Measurements from ENCODE around the gene ABHD11. TPM values are rescaled to one million over a fixed set of nuclear protein-coding genes. Genes with fewer than 3 reads are reported as not detected.
A peak's percentile ranks its signal among the peaks of the same experiment; 100 is the strongest.
"Not testable (repeated sequence)": the region's sequence is repeated elsewhere in the genome, so short reads cannot be mapped to it uniquely, and the experiment has no call there.

The ABHD11 gene, protein sequence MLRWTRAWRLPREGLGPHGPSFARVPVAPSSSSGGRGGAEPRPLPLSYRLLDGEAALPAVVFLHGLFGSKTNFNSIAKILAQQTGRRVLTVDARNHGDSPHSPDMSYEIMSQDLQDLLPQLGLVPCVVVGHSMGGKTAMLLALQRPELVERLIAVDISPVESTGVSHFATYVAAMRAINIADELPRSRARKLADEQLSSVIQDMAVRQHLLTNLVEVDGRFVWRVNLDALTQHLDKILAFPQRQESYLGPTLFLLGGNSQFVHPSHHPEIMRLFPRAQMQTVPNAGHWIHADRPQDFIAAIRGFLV
- total RNA-seq: 33.9 to 40.7 TPM (median 35.2 TPM) in 3 replicates

- no peak for TF ChIP-seq CTCF (IDR thresholded peaks at IDR 0.05; ENCODE audit: unreplicated experiment)
- Mint-ChIP-seq H3K36me3 (peaks cover 2% of the 10 kb centered on the region), H3K4me3 (peak within 1 kb of the TSS; percentile 85), H3K9me3 (no peaks in the 10 kb centered on the region), H3K27me3 (ENCODE audit: low read depth) (peaks cover 20% of the 10 kb centered on the region), H3K27ac (peak within 1 kb of the TSS; percentile 97), H3K4me1 (peaks cover 35% of the 10 kb centered on the region)
- peak; percentile 96 to 99 for DNase-seq (ENCODE audit: low spot score in 2 of 2, unreplicated experiment in 2 of 2)
Observed at GRCh38 chr7:73738612-73739386, at the start of gene ABHD11. Gene ABHD11, minus strand, starts transcription at chr7:73738802. Its CDS starts 32 bp downstream, at chr7:73738770.

DNA sequence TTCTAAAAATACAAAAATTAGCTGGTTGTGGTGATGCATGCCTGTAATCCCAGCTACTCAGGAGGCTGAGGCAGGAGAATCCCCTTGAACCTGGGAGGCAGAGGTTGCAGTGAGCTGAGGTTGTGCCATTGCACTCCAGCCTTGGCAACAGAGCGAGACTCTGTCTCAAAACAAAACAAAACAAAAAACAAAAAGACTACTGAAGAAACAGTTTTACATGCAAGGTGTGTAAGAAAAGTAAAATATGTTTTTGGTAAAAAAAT is 49.1 kb upstream of the ABHD11 start:
- H3K9me3 Mint-ChIP-seq: peaks cover 13% of the 10 kb centered on the region
- H3K4me1 Mint-ChIP-seq; DNase-seq (ENCODE audit: low spot score in 2 of 2, unreplicated experiment in 2 of 2); H3K27ac Mint-ChIP-seq; H3K36me3 Mint-ChIP-seq; H3K27me3 Mint-ChIP-seq (ENCODE audit: low read depth); H3K4me3 Mint-ChIP-seq: not testable (repeated sequence)

GRCh38 chr7:73786588-73786987 is 48.0 kb upstream of the ABHD11 start:
- Mint-ChIP-seq H3K27ac (no peak overlapping the region), H3K4me3 (no peak overlapping the region), H3K4me1 (no peaks in the 10 kb centered on the region), H3K27me3 (ENCODE audit: low read depth) (no peaks in the 10 kb centered on the region), H3K36me3 (peaks cover 1% of the 10 kb centered on the region), H3K9me3 (peaks cover 15% of the 10 kb centered on the region)
- TF ChIP-seq CTCF (IDR thresholded peaks at IDR 0.05; ENCODE audit: unreplicated experiment): no peak
- no peak for DNase-seq (ENCODE audit: low spot score in 2 of 2, unreplicated experiment in 2 of 2)

- peaks cover 6% of the 10 kb centered on the region for H3K36me3 Mint-ChIP-seq
- TF ChIP-seq CTCF (IDR thresholded peaks at IDR 0.05; ENCODE audit: unreplicated experiment): no peak
- no peak overlapping the region for H3K4me3 Mint-ChIP-seq
- H3K27ac Mint-ChIP-seq: no peak overlapping the region
- peaks cover 17% of the 10 kb centered on the region for H3K9me3 Mint-ChIP-seq
- peaks cover 2% of the 10 kb centered on the region for H3K4me1 Mint-ChIP-seq
- DNase-seq (ENCODE audit: low spot score in 2 of 2, unreplicated experiment in 2 of 2): no peak
- no peaks in the 10 kb centered on the region for H3K27me3 Mint-ChIP-seq (ENCODE audit: low read depth)
Observed at GRCh38 chr7:73779517-73779916, 40.9 kb upstream of the ABHD11 start.

DNA sequence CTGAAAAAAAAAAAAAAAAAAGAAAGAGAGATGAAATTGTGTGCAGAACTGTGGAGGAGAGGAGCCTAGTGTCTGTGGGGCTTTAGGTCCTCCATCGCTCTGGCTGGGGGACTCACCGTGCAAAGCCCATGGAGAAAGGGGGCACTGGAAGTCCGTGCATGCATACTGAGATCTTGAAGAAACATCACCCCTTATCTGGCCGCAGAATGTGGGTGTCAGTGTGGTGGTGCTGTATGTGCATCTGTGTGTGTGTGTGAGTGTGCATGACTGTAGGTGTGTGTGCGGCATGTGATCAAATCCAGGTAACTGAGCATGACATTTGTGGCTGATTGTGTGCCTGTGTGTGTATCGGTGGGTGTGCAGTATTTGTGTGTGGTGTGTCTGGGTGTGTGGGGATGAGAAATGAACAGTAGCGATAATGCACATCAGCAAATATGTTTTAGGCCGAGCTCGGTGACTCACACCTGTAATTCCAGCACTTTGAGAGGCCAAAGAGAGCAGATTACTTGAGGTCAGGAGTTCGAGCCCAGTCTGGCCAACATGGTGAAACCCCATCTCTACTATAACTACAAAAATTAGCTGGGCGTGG is 40.3 kb upstream of the ABHD11 start:
- Mint-ChIP-seq H3K4me1 (peaks cover 2% of the 10 kb centered on the region), H3K36me3 (peaks cover 6% of the 10 kb centered on the region), H3K4me3 (no peak overlapping the region), H3K9me3 (peaks cover 17% of the 10 kb centered on the region), H3K27me3 (ENCODE audit: low read depth) (no peaks in the 10 kb centered on the region), H3K27ac (no peak overlapping the region)
- no peak for TF ChIP-seq CTCF (IDR thresholded peaks at IDR 0.05; ENCODE audit: unreplicated experiment)
- DNase-seq (ENCODE audit: low spot score in 2 of 2, unreplicated experiment in 2 of 2): no peak

DNA sequence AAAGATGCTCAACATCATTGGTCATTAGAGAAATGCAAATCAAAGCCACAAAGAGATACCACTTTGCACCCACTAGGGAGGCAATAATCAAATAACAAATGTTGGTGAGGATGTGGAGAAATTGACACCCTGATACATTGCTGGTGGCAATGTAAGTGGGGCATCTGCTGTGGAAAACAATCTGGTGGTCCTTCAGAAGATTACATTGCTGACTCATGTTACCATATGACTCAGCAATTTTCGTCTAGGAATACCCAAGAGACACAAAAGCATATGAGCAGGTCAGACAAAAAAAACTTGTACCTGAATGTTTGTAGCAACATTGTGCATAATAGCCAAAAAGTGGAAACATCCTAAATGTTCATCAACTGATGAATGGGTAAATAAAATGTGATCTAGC is 36.3 kb upstream of the ABHD11 start:
- TF ChIP-seq CTCF (IDR thresholded peaks at IDR 0.05; ENCODE audit: unreplicated experiment): no peak
- Mint-ChIP-seq H3K27me3 (ENCODE audit: low read depth) (peaks cover 20% of the 10 kb centered on the region), H3K36me3 (no peaks in the 10 kb centered on the region), H3K4me3 (no peak overlapping the region), H3K4me1 (peaks cover 8% of the 10 kb centered on the region), H3K27ac (no peak overlapping the region), H3K9me3 (peaks cover 6% of the 10 kb centered on the region)
- DNase-seq (ENCODE audit: low spot score in 2 of 2, unreplicated experiment in 2 of 2): no peak

Data from mesothelial cell of epicardium (in vitro differentiated cells).